ENCODE results near the gene HAS3.

GRCh38 chr16:69111876-69112230, 6.4 kb downstream of the HAS3 start:
- TF ChIP-seq POLR2A (IDR thresholded peaks at IDR 0.05; ENCODE audit: low read length) = no peak
- no peak for TF ChIP-seq GATA1 (IDR thresholded peaks at IDR 0.05; ENCODE audit: low read depth, low read length)

Measured in erythroblast (primary cell).